GM12878 (cell line): ENCODE data around the gene RETREG1. TPM values are rescaled to one million over a fixed set of nuclear protein-coding genes. Genes with fewer than 3 reads are reported as not detected.

Source experiments
- ATAC-seq: fragments of 200-7000 bp; cut with Tn5 transposase; 3 replicates; pipeline ENCODE4 v1.9.1; 2020; ENCODE audit warnings: mild to moderate bottlenecking, moderate library complexity
- BruUV-seq: library from RNA; stranded (reverse); fragments of 400-500 nt; replicated peaks from 2 replicates; lab custom pipeline; 2021; lab: Mats Ljungman, UMichigan
- CTCF ChIA-PET: fragments of 300-600 bp; sonication (Branson Sonifier 250); formaldehyde crosslinking; extraction: SDS; loops from one replicate; lab custom pipeline; 2021; ENCODE audit warnings: inconsistent platforms; lab: Yijun Ruan, JAX
- POLR2A ChIA-PET: fragments of 350-600 bp; formaldehyde crosslinking; extraction: SDS; loops from one replicate; lab custom pipeline; 2021; ENCODE audit warnings: inconsistent platforms; lab: Charles Lee
- RAD21 ChIA-PET: fragments of 300-600 bp; sonication (Branson Sonifier 250); formaldehyde crosslinking; loops from one replicate; lab custom pipeline; 2023; ENCODE audit warnings: antibody characterized with exemption; ENCODE audit not compliant: unreplicated experiment; lab: Charles Lee
- SMC1A ChIA-PET: fragments of 300-600 bp; sonication (Branson Sonifier 250); formaldehyde crosslinking; loops from one replicate; lab custom pipeline; 2023; ENCODE audit not compliant: unreplicated experiment, uncharacterized antibody; lab: Charles Lee
- DNase-seq: peaks from one replicate; pipeline ENCODE4 v3.0.0-alpha.2; 2011; ENCODE audit warnings: low read depth, low spot score
- FAIRE-seq: peaks from 3 replicates; lab custom pipeline; 2011; peaks lifted over from hg19 to GRCh38; lab: Jason Lieb, UNC
- H2AFZ ChIP-seq: 2 replicates; pipeline ENCODE4 v1.6.0; 2011; ENCODE audit warnings: low read depth, low read length, control low read depth; ENCODE audit not compliant: control insufficient read depth
- H3K27ac ChIP-seq: 2 replicates; pipeline ENCODE4 v1.5.1; 2011; ENCODE audit warnings: control low read depth; ENCODE audit not compliant: control insufficient read depth, insufficient read depth
- H3K27me3 ChIP-seq, 2 experiments: replicated peaks in 1 of 2; 2 replicates each; pipeline versions ENCODE4 v1.6.0 to v1.6.1; 2011; ENCODE audit warnings: low read length in 1 of 2; ENCODE audit not compliant: control insufficient read depth in 2 of 2, insufficient read depth in 2 of 2
- H3K36me3 ChIP-seq, 2 experiments: 2 replicates each; pipeline ENCODE4 v1.5.1; 2011; ENCODE audit warnings: low read length in 1 of 2; ENCODE audit not compliant: control insufficient read depth in 2 of 2, insufficient read depth in 2 of 2
- H3K4me1 ChIP-seq: 2 replicates; pipeline ENCODE4 v1.6.1; 2011; ENCODE audit warnings: mild to moderate bottlenecking, low read length, moderate library complexity, mixed read lengths; ENCODE audit not compliant: control insufficient read depth, insufficient read depth
- H3K4me2 ChIP-seq: 2 replicates; pipeline ENCODE4 v1.6.0; 2011; ENCODE audit warnings: control low read depth; ENCODE audit not compliant: control insufficient read depth, insufficient read depth
- H3K4me3 ChIP-seq: fragments of 200-600 bp; sonication (generic); 2 replicates; pipeline ENCODE4 v1.5.1; 2016
- H3K79me2 ChIP-seq: 2 replicates; pipeline ENCODE4 v1.6.0; 2011; ENCODE audit warnings: low read length; ENCODE audit not compliant: control insufficient read depth, insufficient read depth
- H3K9ac ChIP-seq: 2 replicates; pipeline ENCODE4 v1.8.0; 2011; ENCODE audit warnings: low read length, control low read depth, mixed read lengths; ENCODE audit not compliant: control insufficient read depth, insufficient read depth
- H3K9me3 ChIP-seq: replicated peaks from 3 replicates; pipeline ENCODE4 v1.5.1; 2011; ENCODE audit warnings: mild to moderate bottlenecking, low read length; ENCODE audit not compliant: control insufficient read depth, insufficient read depth
- H4K20me1 ChIP-seq: 2 replicates; pipeline ENCODE4 v1.6.0; 2011; ENCODE audit not compliant: control insufficient read depth, insufficient read depth
- CBX5 ChIP-seq: sonication (generic); IDR thresholded peaks from 2 replicates; pipeline ENCODE4 v1.6.1; 2016; ENCODE audit warnings: low read depth, moderate library complexity, mild to moderate bottlenecking, inconsistent platforms
- EP300 ChIP-seq, 2 experiments: fragments of 150-350 bp in 1 of 2; IDR thresholded peaks; 2 replicates each; pipeline ENCODE4 v1.6.1; 2011 to 2012; ENCODE audit warnings: low read depth in 2 of 2, low read length in 2 of 2, borderline replicate concordance in 1 of 2, improper control_type of control experiment in 1 of 2, inconsistent platforms in 1 of 2; ENCODE audit not compliant: control insufficient read depth in 1 of 2
- FOXK2 ChIP-seq: fragments of 450-650 bp; IDR thresholded peaks from 2 replicates; pipeline ENCODE4 v1.6.1; 2017; ENCODE audit warnings: mild to moderate bottlenecking, moderate library complexity
- GATAD2B ChIP-seq: fragments of 450-650 bp; conservative IDR thresholded peaks from 2 replicates; pipeline ENCODE4 v1.6.1; 2017; ENCODE audit warnings: low read depth, mild to moderate bottlenecking, moderate library complexity
- MTA3 ChIP-seq: IDR thresholded peaks from 2 replicates; pipeline ENCODE4 v1.6.1; 2012; ENCODE audit warnings: low read length, inconsistent platforms, borderline replicate concordance
- SMARCA5 ChIP-seq: fragments of 450-650 bp; IDR thresholded peaks from 2 replicates; pipeline ENCODE4 v1.6.1; 2017; ENCODE audit warnings: mild to moderate bottlenecking
- SRF ChIP-seq, 2 experiments: IDR thresholded peaks; 2 replicates each; pipeline ENCODE4 v1.6.1; 2011; ENCODE audit warnings: low read depth in 2 of 2, low read length in 2 of 2, mild to moderate bottlenecking in 1 of 2, moderate library complexity in 1 of 2
- YBX1 ChIP-seq: fragments of 450-650 bp; IDR thresholded peaks from 2 replicates; pipeline ENCODE4 v1.6.1; 2016; ENCODE audit warnings: antibody characterized with exemption
- ZNF207 ChIP-seq: fragments of 450-650 bp; IDR thresholded peaks from 2 replicates; pipeline ENCODE4 v1.6.1; 2014; ENCODE audit warnings: antibody characterized with exemption, mild to moderate bottlenecking, borderline replicate concordance
- WGBS: methylation state at CpG from one replicate; pipeline ENCODE4 v1.1.6; 2016; ENCODE audit warnings: low lambda C conversion rate; ENCODE audit not compliant: insufficient replicate concordance, insufficient coverage; ENCODE audit errors: missing lambda C conversion rate; 5-methylcytosine and 5-hydroxymethylcytosine counted together
- in situ Hi-C: fragments of 300-500 bp; cut with MboI; formaldehyde crosslinking; loops from 9 replicates; pipeline ENCODE4 v1.14.3; 2018; ENCODE audit warnings: mixed read lengths
- intact Hi-C: fragments of 100-400 bp; cut with micrococcal nuclease; formaldehyde crosslinking; loops from one replicate; pipeline ENCODE4 v1.14.2; 2022; ENCODE audit not compliant: unreplicated experiment
- polyA plus RNA-seq, 11 experiments: library from polyadenylated mRNA; depleted of rRNA in 4 of 11; unstranded in 6 of 11; stranded (reverse) in 5 of 11; fragments of >200 nt; fragmentation: Nextera tagmentation in 4 of 11; fragmentation: Illumina TruSeq in 1 of 11; extraction: Ambion mirVana in 4 of 11; extraction: Trizol in 1 of 11; gene quantifications; 1 replicate in 1 of 11; 2 replicates in 10 of 11; pipeline versions ENCODE4 v1.2.1 to v1.2.3, GENCODE V29; 2011 to 2016; ENCODE audit warnings: inconsistent platforms in 2 of 11, missing spikeins in 2 of 11, low read depth in 1 of 11
- total RNA-seq, 4 experiments: library from RNA; depleted of rRNA in 3 of 4; stranded (reverse); fragments of >200 nt in 3 of 4; fragmentation: Illumina TruSeq in 1 of 4; extraction: Trizol in 1 of 4; gene quantifications; 2 replicates each; pipeline versions ENCODE4 v1.2.1 to v1.2.3, GENCODE V29; 2013 to 2021
- TF ChIP-seq, protein P1 (sequence below): IDR thresholded peaks from 2 replicates; pipeline ENCODE4 v1.6.1; 2012; ENCODE audit warnings: low read depth, low read length, improper control_type of control experiment
- TF ChIP-seq, protein P2 (sequence below): fragments of 450-650 bp; IDR thresholded peaks from 2 replicates; pipeline ENCODE4 v1.6.1; 2017; ENCODE audit warnings: antibody characterized with exemption, mild to moderate bottlenecking, moderate library complexity

The RETREG1 gene
- total and polyA plus RNA-seq, 10 of the 15 experiments (the other 5 are each of a cell fraction or from before 2014, with no cell fraction given): 3.9 to 8.9 (median 6.4) TPM

DNA sequence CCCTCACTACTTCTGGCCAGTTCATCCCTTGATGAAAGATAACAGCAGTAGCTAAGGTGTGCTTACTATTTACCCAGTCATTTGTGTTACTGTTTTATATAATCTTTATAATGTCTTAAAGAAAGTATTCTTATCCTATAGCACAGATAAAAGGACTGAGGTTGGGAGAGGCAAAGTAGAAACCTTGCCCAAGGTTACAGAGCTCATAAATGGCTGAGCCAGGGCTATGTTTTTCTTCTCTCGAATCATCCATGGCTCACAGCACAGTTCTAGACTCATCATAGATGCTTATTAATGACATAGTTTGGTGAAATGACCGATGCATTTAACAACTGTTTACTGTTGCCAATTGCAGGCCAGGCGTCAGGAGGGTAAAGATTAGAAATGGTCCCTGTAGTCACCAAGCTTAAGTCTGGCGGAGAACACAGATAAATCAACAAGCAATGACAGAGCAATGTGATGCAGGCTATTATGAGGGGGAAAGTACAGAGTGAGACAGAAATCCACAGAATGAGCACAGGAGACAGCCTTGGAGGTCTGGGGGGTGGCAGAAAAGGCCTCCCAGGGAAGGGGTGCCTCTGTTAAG lies 85.6 kb downstream of the RETREG1 start:
- Histone ChIP-seq H3K9me3 (no peaks in the 10 kb centered on the region), H3K9ac (no peak overlapping the region), H3K4me1 (no peaks in the 10 kb centered on the region), H3K4me3 (no peak overlapping the region), H3K36me3 (no peaks in the 10 kb centered on the region), H4K20me1 (no peaks in the 10 kb centered on the region), H2AFZ (no peak overlapping the region), H3K4me2 (no peak overlapping the region), H3K27me3 (no peaks in the 10 kb centered on the region), H3K79me2 (no peaks in the 10 kb centered on the region), H3K27ac (no peak overlapping the region)
- DNase-seq (no peak), ATAC-seq (no peak), FAIRE-seq (no peak)
- no TSS peak for BruUV-seq
- RAD21 ChIA-PET: no interaction called here
- in situ Hi-C loops: no loop called here
- WGBS: 8% methylated on average over 4 of the region's 4 CpGs
- CTCF ChIA-PET: no interaction called here
- TF ChIP-seq FOXK2 (no peak), SRF (IDR thresholded peaks at IDR 0.05; ENCODE audit: low read depth in 2 of 2, low read length in 2 of 2) (no peak)
- POLR2A ChIA-PET: no interaction called here
- SMC1A ChIA-PET: no interaction called here
- intact Hi-C loops: no loop called here

DNA sequence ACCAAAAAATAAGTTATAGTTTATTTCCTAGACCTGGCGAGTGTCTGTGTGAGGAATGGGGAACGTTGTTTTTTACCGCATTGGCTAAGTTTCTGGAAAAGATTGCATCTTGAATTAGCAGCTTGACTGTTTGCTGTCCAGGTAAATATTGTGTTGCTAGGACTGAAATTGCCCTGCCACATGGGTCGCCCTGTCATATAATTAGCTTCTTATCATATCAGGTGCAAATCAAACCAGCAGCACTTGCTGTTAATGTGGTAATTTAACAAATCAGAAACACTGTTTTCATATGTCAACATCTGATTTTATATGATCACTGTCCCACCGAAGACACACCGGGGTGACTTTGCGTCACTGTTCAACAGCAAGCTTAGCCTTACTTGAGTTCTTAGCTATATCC lies 87.5 kb downstream of the RETREG1 start:
- in situ Hi-C loops: no loop called here
- WGBS: 79% methylated on average over 7 of the region's 7 CpGs

More for the DNA sequence above, 87.5 kb downstream of the RETREG1 start:
- ChIA-PET SMC1A (no interaction called here), CTCF (interaction anchor here (0.6 kb wide), 1 partner anchor 804 kb away, joined by 3 read pairs; no protein-coding TSS in a partner anchor), POLR2A (no interaction called here), RAD21 (no interaction called here)
- DNase-seq (no peak), ATAC-seq (no peak), FAIRE-seq (no peak)
- Histone ChIP-seq H3K79me2 (no peaks in the 10 kb centered on the region), H3K4me2 (no peak overlapping the region), H3K36me3 (no peaks in the 10 kb centered on the region), H4K20me1 (no peaks in the 10 kb centered on the region), H3K9ac (no peak overlapping the region), H3K9me3 (no peaks in the 10 kb centered on the region), H3K27me3 (no peaks in the 10 kb centered on the region), H2AFZ (no peak overlapping the region), H3K4me1 (no peaks in the 10 kb centered on the region), H3K27ac (no peak overlapping the region), H3K4me3 (no peak overlapping the region)
- intact Hi-C loops: no loop called here
- TF ChIP-seq GATAD2B (no peak), EP300 (IDR thresholded peaks at IDR 0.05; ENCODE audit: borderline replicate concordance in 1 of 2, control insufficient read depth in 1 of 2, low read depth in 2 of 2, low read length in 2 of 2) (no peak), YBX1 (no peak), ZNF207 (no peak), CBX5 (no peak), MTA3 (no peak), SMARCA5 (no peak)
- TF ChIP-seq, protein P1, sequence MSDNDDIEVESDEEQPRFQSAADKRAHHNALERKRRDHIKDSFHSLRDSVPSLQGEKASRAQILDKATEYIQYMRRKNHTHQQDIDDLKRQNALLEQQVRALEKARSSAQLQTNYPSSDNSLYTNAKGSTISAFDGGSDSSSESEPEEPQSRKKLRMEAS: no peak
- TF ChIP-seq, protein P2, sequence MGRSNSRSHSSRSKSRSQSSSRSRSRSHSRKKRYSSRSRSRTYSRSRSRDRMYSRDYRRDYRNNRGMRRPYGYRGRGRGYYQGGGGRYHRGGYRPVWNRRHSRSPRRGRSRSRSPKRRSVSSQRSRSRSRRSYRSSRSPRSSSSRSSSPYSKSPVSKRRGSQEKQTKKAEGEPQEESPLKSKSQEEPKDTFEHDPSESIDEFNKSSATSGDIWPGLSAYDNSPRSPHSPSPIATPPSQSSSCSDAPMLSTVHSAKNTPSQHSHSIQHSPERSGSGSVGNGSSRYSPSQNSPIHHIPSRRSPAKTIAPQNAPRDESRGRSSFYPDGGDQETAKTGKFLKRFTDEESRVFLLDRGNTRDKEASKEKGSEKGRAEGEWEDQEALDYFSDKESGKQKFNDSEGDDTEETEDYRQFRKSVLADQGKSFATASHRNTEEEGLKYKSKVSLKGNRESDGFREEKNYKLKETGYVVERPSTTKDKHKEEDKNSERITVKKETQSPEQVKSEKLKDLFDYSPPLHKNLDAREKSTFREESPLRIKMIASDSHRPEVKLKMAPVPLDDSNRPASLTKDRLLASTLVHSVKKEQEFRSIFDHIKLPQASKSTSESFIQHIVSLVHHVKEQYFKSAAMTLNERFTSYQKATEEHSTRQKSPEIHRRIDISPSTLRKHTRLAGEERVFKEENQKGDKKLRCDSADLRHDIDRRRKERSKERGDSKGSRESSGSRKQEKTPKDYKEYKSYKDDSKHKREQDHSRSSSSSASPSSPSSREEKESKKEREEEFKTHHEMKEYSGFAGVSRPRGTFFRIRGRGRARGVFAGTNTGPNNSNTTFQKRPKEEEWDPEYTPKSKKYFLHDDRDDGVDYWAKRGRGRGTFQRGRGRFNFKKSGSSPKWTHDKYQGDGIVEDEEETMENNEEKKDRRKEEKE: no peak
- BruUV-seq: no TSS peak
